Measurements from ENCODE around the gene SYCP2. TPM values are rescaled to one million over a fixed set of nuclear protein-coding genes. Genes with fewer than 3 reads are reported as not detected.
A peak's percentile ranks its signal among the peaks of the same experiment; 100 is the strongest.

The SYCP2 gene
- total RNA-seq, 3 donors from 2014 or later = 4.5 to 30.1 (median 12.5) TPM

DNA sequence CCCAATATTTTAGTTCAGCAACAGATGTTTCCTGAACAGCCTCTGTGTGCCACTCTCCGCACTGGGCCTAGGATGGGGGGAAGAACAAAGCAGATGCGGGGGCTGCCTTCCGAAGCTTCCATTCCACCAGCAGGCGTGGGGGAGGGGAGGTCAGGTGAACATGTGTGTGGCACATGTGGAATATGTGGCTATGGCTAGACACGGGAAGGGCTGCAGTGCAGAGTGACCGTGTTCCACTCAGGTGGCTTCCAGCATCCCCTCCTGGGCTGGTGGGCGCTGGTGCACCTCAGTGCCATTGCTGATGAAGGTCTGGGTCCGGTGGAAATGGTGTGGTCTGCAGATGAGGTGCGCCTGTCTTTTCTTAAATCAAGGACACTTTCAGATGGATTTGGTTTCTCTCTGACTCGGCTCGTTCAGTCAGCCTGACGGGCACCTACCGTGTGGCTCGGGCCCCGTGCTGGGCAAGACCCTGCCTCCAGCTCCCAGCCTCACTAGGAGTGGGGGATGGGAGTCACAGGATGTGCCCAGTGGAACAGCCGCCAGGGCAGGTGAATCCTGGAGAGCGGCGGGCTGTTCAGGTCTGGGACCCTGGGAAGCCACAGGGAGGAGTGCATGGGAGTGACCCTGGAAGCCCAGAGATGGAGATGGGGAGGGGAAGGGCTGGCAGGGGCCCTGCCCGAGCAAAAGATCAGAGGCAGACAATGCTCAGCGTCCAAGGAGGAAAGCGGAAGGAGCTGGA, 111.0 kb downstream of the SYCP2 start:
- DNase-seq (ENCODE audit: low spot score in 2 of 2) = peak in 1 of 2 donors; percentile 36
- no peaks in the 10 kb centered on the region for H3K4me1 ChIP-seq
- no peak for TF ChIP-seq POLR2A (IDR thresholded peaks at IDR 0.05)
- TF ChIP-seq POLR2AphosphoS5 (IDR thresholded peaks at IDR 0.05) = no peak
- TF ChIP-seq, protein P1, sequence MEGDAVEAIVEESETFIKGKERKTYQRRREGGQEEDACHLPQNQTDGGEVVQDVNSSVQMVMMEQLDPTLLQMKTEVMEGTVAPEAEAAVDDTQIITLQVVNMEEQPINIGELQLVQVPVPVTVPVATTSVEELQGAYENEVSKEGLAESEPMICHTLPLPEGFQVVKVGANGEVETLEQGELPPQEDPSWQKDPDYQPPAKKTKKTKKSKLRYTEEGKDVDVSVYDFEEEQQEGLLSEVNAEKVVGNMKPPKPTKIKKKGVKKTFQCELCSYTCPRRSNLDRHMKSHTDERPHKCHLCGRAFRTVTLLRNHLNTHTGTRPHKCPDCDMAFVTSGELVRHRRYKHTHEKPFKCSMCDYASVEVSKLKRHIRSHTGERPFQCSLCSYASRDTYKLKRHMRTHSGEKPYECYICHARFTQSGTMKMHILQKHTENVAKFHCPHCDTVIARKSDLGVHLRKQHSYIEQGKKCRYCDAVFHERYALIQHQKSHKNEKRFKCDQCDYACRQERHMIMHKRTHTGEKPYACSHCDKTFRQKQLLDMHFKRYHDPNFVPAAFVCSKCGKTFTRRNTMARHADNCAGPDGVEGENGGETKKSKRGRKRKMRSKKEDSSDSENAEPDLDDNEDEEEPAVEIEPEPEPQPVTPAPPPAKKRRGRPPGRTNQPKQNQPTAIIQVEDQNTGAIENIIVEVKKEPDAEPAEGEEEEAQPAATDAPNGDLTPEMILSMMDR (IDR thresholded peaks at IDR 0.05) = no peak
- intact Hi-C loops (cut with DNase I; ENCODE audit: low total_unique reads) = no loop called here
- H3K9me3 ChIP-seq = no peaks in the 10 kb centered on the region
- H3K27me3 ChIP-seq = peaks cover 0 to 17% of the 10 kb centered on the region in 2 donors
- H3K27ac ChIP-seq = no peak overlapping the region
- no peaks in the 10 kb centered on the region for H3K36me3 ChIP-seq
- no peak overlapping the region for H3K4me3 ChIP-seq

DNA sequence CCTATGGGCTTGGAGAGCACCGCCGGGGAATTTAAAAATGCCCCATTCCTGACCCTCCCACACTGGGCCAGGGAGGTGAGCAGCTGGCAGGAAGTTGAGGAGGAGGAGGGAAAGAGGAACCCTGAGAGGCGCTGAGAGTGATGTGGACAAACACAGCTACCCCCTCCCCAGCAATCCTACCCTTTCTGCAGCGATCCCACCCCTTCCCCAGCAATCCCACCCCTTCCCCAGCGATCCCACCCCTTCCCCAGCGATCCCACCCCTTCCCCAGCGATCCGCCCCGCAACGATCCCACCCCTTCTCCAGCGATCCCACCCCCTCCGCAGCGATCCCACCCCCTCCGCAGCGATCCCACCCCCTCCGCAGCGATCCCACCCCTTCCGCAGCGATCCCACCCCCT, 111.6 kb downstream of the SYCP2 start:
- TF ChIP-seq POLR2A (IDR thresholded peaks at IDR 0.05) (no peak), POLR2AphosphoS5 (IDR thresholded peaks at IDR 0.05) (no peak)
- TF ChIP-seq, protein P1 (IDR thresholded peaks at IDR 0.05) = no peak
- Histone ChIP-seq H3K4me3 (no peak overlapping the region), H3K27ac (no peak overlapping the region), H3K4me1 (no peaks in the 10 kb centered on the region), H3K9me3 (no peaks in the 10 kb centered on the region), H3K27me3 (peaks cover 0 to 13% of the 10 kb centered on the region in 2 donors), H3K36me3 (no peaks in the 10 kb centered on the region)
- DNase-seq (ENCODE audit: low spot score in 2 of 2) = peak in 1 of 2 donors; percentile 15
- intact Hi-C loops (cut with DNase I; ENCODE audit: low total_unique reads) = no loop called here

DNA sequence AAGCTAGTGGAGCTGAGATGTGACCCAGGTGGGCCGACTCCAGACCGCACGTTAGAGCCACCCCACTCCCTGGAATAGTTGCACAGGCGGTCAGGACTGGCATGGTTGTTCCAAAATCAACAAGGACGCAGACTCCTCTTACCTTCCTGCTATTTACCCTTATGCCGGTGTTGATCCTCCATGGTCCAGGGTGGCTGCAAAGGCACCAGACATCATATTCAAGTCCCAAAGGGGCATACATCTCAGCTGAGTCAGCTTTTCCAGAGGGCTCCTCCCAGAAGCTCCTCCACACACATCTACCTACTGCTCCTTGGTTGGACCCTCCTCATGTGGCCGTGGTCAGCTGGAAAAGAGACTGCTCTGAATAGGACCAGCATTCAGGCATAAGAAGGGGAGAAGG, 112.2 kb downstream of the SYCP2 start:
- Histone ChIP-seq H3K4me3 (no peak overlapping the region), H3K4me1 (no peaks in the 10 kb centered on the region), H3K9me3 (no peaks in the 10 kb centered on the region), H3K36me3 (no peaks in the 10 kb centered on the region), H3K27ac (no peak overlapping the region), H3K27me3 (peaks cover 0 to 13% of the 10 kb centered on the region in 2 donors)
- TF ChIP-seq, protein P1 (IDR thresholded peaks at IDR 0.05) = no peak
- TF ChIP-seq POLR2A (IDR thresholded peaks at IDR 0.05) = no peak
- no peak for TF ChIP-seq POLR2AphosphoS5 (IDR thresholded peaks at IDR 0.05)
- intact Hi-C loops (cut with DNase I; ENCODE audit: low total_unique reads) = no loop called here
- DNase-seq (ENCODE audit: low spot score in 2 of 2) = peak in 1 of 2 donors; percentile 17

DNA sequence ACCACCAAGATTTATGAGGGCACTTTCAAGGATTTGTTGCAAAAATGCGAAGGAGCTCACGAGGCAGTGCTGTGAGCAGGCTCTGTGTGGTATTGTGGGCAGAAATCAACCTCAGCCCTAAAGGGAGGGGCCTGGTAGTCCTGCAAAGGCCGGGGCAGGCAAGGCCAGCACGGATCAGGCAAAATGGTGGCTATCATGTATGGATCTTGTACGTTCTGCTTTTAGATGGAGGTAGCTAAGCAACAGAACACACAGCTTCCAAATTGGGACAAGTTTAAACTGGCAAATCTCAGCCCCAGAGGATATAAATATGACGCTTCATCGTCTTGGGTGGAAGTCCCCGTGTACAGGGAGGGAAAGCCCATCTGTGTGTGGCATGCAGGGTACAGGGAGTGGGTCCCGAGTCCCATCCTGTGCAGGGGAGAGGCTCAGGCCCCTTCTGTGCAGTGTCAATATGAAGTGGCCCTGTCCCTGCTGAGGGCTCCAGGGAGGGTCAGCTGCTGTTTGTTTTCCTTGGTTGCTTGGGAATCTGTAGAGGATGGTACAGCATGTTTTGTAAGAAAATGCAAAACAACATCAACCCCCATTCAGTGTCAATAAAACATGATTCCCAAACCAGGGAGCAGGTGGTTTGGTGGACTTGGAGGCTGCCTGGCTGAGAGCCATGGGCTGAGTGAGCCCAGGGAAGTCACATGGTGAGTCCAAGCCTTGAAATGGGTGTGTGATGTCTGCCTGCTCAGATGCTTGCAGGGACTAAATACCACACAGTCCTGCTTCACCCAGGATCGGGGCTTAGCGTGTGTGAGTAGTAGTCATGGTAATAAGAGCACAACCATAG, 113.0 kb downstream of the SYCP2 start:
- no peak overlapping the region for H3K27ac ChIP-seq
- no peaks in the 10 kb centered on the region for H3K9me3 ChIP-seq
- peak in 1 of 2 donors; percentile 25 for DNase-seq (ENCODE audit: low spot score in 2 of 2)
- TF ChIP-seq, protein P1 (IDR thresholded peaks at IDR 0.05) = no peak
- TF ChIP-seq POLR2A (IDR thresholded peaks at IDR 0.05) = no peak
- no peak for TF ChIP-seq POLR2AphosphoS5 (IDR thresholded peaks at IDR 0.05)
- intact Hi-C loops (cut with DNase I; ENCODE audit: low total_unique reads) = no loop called here
- H3K36me3 ChIP-seq = no peaks in the 10 kb centered on the region
- H3K4me1 ChIP-seq = no peaks in the 10 kb centered on the region
- H3K4me3 ChIP-seq = no peak overlapping the region
- peaks cover 0 to 13% of the 10 kb centered on the region in 2 donors for H3K27me3 ChIP-seq
